GDM1 (cell line): ENCODE data around the gene PITPNB.

Experiments
- DNase-seq: peaks from one replicate; lab custom pipeline; 2025; lab: John Stamatoyannopoulos, UW

The PITPNB gene

DNA sequence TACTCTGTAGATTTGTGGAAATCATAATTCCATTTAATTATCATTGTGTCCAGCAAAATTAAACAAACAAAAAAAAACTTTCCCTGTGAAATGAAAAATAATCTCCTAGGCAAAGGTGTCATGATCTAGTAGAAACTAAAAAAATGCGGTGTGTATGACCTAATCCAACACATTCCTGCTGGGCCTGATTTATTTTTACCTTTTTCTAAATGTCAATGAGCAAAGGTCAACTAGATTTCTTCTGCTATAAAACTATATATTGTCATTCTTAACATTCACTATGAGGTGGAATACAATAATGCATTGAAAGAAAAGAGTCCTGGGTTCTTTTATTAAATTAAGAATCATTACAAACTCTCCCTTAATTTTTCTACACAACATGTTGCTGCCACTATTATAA is 60.4 kb downstream of the PITPNB start:
- no peak for DNase-seq

DNA sequence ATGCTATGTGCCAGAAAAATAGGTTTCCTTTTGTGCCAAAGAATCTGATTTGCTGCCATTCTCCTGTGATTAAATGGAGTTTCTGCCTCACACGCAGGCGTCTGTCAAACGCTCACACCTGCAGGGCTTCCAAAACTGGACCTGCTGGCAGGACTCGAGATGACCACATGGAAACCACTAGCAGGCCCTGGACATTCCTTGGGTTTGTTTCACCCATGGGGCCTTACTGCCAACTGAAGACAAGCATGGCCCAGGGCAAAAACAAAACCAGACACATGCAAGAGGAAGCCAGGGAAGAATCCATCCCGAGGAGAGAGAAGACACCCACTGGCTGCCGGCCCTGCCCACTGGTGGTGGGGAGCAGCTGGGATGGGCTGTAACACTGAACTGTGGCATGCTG is 61.6 kb downstream of the PITPNB start:
- DNase-seq, result no peak

DNA sequence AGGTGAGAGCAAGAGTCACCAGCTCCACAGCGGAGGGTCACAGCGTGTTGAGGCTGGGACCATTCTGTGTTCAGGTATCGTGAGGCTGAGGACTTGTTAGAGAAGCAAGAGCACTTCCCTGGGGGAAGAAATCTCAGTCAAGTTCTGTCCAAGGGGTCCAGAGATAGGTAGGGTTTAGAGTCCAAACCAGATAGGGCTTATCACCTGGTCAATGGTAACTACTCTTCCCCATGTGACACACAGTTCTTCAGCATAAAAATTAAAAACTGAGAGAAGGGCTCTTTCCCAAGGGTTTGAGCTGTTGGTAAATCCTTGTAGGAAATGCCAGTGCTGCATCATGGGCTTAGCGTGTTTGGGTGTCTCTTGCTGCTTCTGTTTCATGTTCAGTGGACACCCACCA is 62.7 kb downstream of the PITPNB start:
- DNase-seq, result no peak

DNA sequence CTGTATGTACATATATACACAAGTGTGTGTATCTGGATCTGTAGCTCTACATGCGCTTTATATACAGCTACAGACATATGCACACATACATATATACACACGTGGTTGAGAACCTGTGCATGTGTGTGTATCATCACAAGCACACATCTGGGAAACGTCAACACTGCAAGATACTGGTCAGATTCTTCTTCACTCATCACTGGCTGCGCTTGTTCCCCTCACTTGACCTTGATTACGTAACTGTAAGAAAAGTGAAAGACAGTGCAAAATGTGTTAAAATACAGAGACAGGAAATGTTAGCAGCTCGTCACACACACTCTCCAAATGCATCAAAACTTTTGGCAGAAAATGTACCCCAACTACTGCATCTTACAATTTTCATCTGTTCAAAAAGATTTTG is 65.6 kb downstream of the PITPNB start:
- no peak for DNase-seq

DNA sequence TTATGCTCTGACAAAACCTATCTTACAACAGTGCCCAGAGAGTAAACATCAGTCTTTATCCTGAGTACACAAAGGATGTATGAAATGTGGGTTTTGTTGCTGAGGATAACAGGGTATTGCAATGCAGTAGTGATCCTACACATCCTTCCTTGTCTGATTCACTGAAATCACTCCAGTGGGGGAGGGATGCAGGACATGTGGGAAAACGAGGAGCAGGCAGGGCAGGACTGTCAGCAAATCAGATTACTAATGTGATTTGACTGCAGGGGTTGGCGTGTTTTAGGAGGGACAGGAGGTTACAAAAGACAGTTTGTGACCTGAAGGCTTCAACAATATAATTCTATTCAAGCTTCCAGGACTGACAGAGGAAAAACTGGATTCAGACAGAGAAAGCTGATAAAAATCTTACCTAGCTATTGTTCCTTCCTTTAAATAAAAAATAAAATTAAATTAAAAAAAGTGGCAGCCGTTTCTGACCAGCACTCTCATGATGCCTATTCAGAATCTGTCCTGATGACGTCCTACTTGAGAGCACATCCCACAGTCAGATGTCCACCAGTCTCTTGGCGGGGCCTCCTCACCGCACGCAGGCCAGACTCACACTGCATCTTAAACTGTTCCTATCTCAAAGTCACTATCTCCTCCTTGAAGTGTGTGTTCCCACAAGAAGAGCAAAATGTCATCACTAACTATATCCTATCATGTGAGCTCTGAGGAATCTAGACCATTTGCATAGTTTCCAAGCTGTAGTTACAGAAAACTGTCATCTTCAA is 66.9 kb downstream of the PITPNB start:
- no peak for DNase-seq

DNA sequence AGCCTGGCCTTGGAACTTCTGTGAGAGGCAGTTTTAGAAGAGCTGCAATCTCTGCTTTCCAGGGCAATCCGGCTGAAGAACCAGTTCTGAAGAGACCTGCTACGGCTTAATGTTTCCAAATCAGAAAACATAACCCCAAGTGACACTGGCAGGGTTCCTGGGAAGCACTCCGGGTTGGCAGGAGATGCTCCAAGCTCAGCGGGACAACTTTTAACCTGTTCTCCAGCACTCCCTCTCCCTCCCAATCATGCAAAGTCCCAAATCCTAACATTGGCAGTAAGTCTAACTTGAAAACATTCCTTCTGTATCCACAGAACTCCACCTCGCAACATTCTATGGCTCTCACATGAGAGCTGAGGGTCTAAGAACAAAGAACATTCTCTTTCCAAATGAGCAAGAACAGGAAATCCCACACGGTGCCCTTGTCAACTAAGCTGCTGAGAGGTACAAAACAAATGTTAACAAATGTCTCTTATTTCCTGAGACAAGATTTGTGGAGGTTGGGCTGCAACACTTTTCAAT is 69.0 kb downstream of the PITPNB start:
- no peak for DNase-seq

DNA sequence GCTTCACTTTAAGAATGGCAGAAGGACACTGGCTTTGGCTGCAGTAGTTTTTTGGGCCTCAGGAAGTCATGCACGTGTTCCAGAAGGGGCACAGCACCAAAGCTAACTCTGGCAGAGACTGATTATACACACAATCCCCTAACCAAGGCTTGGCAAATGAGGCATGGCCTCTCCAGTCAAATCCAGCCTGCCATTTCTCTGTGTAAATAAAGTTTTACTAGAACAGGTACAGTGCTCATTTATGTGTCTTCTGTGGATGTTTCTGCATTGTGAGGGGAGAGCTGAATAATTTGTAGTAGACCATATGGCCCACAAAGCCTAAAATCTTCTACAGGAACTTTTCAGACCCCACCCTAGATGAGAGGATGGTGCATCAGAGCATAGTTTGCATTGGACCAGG is 71.1 kb downstream of the PITPNB start:
- no peak for DNase-seq

DNA sequence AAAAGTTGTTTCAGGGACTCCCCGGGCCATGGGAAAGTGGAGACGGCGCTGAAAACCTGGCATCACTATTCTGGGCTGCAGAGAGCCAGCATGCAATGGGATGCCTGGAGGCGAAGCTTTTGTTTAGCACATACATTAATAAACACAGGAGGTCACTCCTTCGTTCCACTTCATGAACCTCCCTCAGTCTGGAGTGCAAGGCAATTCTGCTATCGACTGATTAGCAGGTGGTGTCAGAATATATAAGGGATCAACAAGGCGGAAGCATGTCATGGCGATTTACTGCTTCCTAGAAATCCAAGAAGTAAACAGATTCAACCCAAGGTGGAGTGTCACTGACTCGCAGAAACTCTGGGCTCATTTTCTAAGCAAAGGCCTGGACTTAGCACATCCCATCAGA is 72.1 kb downstream of the PITPNB start:
- DNase-seq, result no peak

DNA sequence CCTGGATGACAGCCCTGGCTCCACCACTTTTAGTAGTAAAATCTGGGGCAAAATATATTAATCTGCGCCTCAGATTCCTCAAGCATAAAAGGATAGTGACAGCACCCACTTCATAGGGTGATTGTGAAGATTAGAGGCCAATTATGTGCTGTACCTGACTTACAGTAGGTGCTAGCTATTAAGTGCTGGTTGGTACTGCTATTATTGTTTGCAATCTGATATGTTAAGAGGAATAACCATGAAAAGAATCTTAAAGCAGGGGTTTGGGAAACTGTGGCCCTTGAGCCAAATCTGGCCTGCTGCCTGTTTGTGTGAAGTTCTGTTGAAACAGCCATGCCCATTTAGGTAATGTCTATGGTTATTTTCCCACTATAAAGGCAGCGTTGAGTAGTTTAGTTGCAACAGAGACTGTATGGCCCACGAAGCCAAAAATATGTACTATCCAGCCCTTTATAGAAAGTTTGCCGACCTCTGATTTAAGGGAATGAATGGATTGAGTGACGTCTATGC is 72.8 kb downstream of the PITPNB start:
- DNase-seq, result no peak

DNA sequence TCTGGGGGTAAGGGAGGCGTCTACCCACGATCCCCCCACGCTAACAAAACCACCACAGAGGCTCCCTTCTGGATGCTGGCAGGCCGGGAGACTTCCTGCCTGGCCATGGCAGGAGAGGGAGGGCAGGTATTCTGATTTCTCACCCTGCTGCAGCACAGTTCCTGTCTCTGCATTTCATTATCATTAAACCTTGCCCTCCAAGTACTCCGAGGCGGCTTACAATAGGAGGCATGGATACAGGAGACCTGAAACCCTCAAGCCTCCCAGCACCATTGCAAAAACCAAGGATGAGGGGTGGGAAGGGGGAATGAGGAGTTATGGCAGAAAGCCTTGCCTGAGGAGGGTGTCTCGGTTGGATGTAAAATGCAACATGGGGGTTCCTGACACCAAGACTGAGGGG is 73.4 kb downstream of the PITPNB start:
- DNase-seq, result no peak

DNA sequence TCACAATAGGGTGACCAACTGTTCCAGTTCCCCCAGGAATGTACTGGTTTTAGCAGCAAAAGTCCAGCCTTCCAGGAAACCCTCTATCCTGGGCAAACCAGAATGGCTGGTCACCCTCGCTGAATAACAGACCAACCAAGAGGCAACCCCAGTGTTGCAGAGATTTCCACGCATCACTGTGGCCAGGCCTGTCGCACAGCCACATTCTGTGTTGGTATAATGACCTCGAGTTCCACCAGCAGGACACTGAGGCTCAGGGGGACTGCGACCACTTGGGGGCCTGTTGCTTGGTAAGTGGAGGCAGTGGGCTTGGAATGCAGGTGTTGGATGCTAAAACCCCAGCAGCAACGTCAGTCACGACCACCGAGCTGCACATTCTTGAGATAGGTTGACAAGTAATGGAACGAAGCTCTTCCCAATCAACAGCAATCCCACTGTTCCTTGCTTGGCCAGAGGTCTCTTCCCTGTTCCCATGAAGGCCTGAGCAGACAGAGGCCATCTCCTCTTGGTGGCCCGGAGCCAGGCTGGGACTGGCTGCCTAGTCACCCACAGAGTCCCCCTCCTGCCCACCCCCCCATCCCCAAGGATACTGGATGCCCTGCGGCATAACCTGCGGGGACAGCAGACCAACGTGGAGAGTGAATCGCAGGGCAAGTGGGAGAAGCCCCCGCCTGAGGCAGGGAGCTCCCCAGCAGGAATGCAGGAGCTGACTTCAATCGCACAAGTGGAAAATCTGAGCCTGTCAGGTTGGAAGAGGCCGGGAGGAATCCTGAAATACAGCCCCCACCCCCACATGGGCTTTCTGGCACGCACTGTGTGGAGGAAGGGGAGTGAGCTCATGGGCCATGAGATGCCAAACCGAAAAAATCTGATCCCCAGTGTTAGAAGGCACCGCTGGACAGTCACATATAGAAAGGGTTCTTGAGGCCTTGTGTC is 74.1 kb downstream of the PITPNB start:
- DNase-seq, result no peak

DNA sequence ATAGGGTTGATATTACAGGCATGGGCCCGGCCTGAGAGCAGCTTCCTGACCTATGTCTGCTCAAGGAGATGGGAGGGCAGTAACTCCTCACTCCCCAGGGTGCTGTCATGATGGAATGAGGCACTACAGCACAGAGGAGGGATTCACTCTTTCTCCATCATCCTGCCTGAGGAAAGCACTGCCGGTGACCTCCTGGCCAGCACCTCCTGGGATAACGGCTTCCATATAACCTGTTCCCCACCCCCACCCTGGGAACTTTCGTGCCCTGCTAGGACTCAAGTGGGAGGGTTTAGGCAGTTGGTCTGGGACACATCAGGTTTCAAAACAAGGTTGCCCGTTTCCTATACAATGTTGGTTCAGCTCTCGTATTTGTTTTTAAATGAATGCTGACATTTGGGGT is 74.8 kb downstream of the PITPNB start:
- no peak for DNase-seq

DNA sequence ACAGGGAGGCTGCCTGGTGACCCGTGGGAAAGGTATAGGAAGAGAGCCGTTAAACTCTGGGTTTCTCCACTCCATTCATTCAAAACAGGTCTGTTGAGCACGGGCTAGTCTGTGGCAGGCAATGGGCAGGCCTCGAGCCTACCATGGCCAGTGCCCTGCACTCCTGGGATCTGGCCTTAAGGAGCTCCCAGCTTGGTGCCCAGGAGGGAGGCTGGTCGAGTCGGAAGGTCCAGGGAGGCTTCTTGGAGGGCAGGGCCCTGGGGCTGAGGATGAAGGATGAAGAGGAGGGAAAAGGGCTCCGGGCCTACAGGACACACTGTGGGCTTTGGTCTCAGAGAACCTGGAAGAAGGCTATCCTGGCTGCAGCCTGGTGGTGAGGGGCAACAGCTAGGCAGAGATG is 75.6 kb downstream of the PITPNB start:
- no peak for DNase-seq

DNA sequence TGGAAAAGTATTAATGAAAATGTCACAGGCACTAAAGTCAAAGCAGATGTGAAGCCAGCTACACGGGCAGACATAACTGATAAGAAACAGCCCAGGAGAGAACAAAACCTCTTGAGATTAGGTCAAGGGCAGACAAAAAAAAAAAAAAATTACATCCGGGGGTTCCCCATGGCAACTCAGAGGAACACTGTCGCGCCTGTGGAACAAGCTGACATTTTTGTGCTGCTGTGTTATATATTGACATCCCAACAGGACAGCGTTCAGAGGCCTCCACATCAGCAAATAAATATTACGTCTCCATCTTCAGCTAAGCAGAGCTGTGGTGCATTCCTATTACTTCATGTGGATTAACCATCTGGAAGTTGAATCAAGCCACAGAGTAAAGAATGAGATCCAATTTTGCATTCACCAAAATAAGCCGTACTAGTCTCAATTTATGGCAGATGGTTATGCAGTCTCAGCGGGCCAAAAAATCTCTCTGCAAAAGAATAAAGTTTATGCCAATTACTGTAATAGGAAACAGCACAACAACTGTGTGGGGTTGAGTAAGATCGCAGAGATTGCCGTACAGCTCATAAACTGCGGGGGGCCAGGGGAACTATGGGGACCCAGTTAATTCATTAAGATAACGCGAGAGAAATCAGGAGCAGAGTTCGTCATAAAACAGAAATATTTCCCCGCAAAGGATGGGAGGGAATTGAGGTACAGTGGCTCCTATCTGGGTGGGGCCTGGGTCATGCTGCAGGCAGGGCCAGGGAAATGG is 76.2 kb downstream of the PITPNB start:
- no peak for DNase-seq

DNA sequence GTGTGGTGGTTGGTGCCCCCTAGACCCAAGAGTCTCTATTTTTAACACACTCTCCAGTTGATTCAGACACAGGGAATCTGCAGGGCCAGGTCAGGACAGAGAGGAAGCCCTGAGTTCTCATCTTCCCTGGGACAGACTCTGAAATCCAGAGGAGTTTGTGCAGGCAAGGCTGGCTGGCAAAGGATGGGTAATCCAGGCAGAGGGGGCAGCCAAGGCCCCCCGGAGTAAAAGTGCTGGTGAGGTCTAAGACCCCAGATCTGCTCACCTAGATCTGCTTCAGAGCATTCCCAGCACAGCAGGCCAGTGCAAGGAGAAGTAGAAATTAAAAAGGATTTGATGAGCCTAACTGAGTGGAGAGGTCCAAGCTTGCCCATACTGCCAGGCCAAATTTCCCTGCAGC is 76.9 kb downstream of the PITPNB start:
- no peak for DNase-seq

DNA sequence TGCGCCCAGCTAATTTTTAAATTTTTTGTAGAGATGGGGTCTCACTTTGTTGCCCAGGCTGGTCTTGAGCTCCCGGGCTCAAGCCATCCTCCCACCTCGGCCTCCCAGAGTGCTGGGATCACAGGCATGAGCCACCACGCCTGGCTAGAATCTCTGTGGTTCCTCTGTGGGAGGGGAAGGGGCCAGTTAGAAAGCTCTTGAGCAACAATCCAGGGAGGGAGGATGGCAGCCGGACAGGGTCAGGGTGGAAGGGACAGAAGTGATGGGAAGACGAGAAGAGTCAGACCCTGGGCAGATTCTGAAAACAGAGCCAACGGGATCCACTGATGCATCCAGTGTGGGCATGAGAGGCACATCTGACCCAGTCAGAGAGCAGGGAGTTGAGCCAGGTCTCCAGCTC is 78.6 kb downstream of the PITPNB start:
- no peak for DNase-seq

DNA sequence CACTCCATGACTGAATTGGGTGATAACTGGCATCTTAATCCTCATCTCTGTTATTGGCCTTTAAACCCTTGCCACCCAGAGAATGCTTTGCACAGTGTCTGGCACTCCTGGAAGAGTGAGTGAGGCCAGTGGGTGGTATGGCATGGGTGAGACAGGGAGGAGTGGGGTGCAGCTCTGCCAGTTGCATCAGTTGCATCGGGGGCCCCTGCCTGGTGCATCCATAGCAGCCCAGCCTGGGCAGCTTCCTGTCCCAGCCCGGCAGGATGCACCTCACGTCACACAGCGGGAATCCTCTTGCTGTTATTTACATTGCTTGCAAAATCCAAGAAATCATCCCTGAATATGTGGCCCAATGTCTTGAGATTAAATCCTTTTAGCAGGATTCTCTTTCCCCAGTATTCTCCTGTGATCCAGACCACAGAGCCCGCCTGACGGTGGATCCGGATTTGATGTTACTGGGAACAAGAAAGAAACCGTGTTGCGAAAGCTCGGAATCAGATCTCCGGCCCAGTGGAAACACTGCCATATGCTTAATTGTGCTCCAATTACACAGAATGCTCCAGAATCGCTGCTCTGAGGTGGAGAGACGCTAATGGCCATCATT is 79.9 kb downstream of the PITPNB start:
- DNase-seq, result no peak

DNA sequence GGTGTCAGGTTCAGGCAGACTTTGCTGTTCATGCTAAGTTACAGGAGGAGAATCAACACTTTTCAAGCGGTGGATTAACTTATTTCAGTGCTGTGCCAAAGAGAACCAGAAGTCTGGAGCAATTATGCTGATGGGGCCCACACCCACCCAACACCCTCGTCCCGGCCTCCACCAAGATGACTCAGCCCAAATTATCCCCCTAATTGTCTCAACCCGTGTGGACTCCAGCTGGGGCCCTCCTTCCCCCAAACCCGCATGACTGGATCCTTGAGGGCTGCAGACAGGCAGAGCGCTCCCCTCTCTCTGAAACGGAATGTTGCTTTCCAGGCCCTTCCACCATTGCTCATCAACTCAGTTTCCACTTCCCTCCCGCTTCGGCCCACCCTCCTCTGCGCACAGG is 82.9 kb downstream of the PITPNB start:
- DNase-seq, result no peak

DNA sequence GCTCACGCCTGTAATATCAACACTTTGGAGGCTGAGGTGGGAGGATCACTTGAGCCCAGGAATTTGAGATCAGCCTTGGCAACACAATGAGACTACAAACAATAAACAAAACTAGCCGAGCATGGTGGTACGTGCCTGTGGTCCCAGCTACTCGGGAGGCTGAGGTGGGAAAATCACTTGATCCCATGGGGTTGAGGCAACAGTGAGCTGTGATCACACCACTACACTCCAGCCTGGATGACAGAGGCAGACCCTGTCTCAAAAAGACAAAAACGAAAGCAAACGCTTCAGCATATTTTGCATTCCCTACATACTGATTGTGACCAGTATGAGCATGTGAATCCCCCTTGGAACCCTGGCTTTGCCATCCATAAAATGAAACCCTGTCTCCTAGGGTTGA is 83.6 kb downstream of the PITPNB start:
- no peak for DNase-seq

DNA sequence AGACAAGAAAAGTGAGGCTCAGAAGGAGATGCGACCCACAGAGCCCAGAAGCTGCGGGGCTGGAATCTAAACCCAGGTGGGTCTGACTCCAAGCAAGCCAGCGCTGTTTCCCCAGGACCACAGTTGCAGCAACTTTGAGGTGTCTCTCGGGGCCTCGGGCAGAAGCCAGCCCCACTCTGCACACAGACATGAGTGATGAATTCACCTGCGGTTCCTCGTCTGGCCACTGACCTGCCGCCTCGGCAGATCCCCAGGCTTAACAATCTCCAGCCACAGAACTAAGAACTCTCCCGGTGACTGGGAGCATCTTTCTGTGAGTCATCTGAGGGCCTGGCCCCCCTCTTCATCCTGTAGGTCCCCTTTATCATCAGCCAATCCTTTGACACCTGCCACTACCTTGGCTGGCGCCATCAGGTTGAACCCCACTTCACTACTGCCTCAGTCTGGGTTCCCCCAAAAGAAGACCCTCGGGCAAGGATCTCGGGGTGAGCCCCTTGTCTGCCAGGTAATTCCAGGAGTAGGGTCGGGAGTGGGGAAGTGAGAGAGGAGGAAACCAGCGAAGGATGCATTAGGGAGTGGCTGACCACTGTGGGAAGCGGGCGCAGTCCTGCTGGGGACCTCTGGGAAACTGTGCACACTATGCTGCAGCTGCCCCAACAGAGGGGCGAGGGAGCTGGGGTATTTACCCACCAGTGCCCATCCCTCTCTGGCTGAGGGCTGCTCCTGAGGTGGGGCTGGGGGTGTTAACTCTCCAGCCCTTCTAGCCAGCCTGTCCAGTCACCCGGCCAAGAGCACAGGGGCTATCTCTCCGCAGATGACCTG is 84.5 kb downstream of the PITPNB start:
- no peak for DNase-seq

DNA sequence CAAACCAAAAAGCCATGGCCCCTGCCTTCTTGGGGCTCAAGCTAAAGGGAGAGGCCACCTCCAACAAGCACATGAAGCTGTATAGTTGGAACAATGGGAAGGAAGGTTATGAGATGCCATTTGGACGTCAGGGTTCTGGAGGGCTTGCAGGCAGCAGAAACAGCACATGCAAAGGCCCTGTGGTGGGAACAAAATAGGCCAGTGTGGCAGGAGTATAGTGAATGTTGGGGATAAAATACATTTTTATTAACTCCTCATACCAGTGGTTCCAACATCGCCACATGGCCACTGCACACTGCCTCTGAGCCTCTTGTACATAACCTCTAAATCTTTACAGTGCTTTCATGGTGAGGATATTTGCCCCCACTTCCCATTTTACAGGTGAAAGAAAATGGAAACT is 85.3 kb downstream of the PITPNB start:
- DNase-seq, result no peak
